GM20431 (cell line): ENCODE measurements around the gene RAB27A.

Source experiments
- in situ Hi-C: fragments of 300-500 bp; cut with MseI, MboI; formaldehyde crosslinking; loops from one replicate; pipeline ENCODE4 v1.15.0; 2020; ENCODE audit warnings: low sequenced_read_pairs; ENCODE audit not compliant: unreplicated experiment

RAB27A gene

DNA sequence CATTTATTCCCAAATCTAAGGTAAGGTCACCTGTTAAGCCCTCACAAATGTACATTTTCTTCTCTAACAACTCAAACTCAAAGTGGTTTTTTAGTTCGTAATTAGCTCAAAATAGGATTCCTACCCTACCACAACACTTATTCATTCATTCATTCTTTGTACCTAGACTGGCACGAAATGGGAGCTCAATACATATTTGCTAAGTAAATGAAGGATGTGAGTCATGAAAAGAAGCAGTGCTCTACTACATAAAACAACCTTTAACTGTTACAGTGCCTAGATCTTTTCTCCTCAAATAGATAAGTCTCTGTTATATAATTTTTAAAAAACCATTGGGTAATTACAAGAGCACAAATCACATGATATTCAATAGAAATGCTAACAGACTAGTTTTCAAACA, 105.9 kb downstream of the RAB27A start:
- in situ Hi-C loops = no loop called here

DNA sequence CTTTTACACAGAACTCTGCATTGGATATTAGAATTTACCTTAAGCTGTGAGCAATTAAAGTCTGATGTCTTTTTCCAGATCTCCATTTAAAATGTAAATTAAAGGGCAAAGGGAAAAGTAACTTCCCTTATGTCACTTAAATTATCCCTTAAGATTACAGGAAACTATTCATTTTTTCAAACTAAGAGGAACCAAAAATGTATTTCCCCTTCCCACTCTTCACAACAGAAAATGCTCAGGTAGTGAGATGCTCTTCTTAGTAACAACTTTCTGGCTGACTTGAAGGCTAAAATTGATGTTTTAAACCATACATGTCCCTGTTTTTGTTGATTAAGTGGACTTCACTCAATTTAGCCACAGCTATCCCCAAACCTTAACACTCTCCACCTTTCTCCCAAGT, 110.5 kb downstream of the RAB27A start:
- in situ Hi-C loops = no loop called here

DNA sequence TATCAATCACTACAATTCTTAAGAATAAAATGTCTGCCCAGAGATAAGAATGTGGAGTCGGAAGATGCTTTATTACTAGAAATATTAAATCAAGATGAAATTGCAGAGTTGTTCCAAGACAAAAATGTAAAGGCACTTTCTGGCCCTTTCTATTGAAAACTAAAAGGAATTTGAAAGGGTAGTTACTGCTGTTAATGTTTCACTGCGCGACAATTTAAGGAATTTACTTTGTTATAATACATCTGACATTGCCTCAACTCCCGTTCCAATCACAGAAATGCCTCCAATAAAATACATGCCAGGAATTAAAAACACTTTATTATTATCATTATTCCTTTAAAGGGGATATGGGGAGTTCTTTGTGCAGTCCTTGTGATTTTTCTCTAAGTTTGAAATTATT, 119.3 kb downstream of the RAB27A start:
- in situ Hi-C loops = no loop called here

GRCh38 chr15:55168350-55168974, 121.2 kb downstream of the RAB27A start:
- in situ Hi-C loops = no loop called here

- in situ Hi-C loops = no loop called here
Observed at GRCh38 chr15:55164284-55164683, 125.3 kb downstream of the RAB27A start.
